ENCODE data around the gene NLN.

DNA sequence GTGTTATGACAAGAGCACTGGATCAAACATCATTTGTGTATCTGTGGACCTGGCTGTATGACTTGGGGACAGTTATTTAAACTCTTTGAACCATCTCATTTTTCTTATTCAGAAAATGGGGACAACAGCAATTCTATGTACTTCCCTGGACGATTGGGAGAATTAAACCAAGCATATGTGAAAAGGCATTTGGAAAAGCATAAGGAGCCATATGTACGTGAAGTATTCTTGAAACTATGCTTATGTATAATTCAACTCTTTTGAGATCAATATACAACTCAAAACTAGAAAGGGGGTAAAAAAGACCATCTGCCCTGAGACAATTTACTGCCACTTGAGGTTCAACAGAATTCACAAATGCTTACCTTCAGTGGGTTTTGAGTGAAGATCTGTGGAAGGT lies 75.5 kb downstream of the NLN start:
- TF ChIP-seq, protein P1, sequence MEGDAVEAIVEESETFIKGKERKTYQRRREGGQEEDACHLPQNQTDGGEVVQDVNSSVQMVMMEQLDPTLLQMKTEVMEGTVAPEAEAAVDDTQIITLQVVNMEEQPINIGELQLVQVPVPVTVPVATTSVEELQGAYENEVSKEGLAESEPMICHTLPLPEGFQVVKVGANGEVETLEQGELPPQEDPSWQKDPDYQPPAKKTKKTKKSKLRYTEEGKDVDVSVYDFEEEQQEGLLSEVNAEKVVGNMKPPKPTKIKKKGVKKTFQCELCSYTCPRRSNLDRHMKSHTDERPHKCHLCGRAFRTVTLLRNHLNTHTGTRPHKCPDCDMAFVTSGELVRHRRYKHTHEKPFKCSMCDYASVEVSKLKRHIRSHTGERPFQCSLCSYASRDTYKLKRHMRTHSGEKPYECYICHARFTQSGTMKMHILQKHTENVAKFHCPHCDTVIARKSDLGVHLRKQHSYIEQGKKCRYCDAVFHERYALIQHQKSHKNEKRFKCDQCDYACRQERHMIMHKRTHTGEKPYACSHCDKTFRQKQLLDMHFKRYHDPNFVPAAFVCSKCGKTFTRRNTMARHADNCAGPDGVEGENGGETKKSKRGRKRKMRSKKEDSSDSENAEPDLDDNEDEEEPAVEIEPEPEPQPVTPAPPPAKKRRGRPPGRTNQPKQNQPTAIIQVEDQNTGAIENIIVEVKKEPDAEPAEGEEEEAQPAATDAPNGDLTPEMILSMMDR (IDR thresholded peaks at IDR 0.05), result no peak
- TF ChIP-seq POLR2AphosphoS5 (IDR thresholded peaks at IDR 0.05), result no peak

All from breast epithelium (tissue), 3 donors.